GM19023 (cell line): ENCODE measurements around the gene AGTR1.
"Not testable (repeated sequence)": the region's sequence is repeated elsewhere in the genome, so short reads cannot be mapped to it uniquely, and the experiment has no call there.

Experiments used
- ATAC-seq: cut with Tn5 transposase; IDR thresholded peaks from one replicate; pipeline ENCODE4 v1.9.1; 2021; ENCODE audit warnings: mild to moderate bottlenecking, moderate library complexity; ENCODE audit not compliant: unreplicated experiment

AGTR1 gene

GRCh38 chr3:148757238-148758215 is 59.8 kb downstream of the AGTR1 start:
- no peak for ATAC-seq

GRCh38 chr3:148758303-148758884 is 60.7 kb downstream of the AGTR1 start:
- ATAC-seq, result no peak

GRCh38 chr3:148759430-148759829 is 61.7 kb downstream of the AGTR1 start:
- no peak for ATAC-seq

- ATAC-seq, result no peak
These were observed 65.5 kb downstream of the AGTR1 start for GRCh38 chr3:148763156-148763680.

- ATAC-seq, result no peak
These were observed 66.6 kb downstream of the AGTR1 start for GRCh38 chr3:148763986-148764935.

- ATAC-seq, result no peak
These were observed 74.7 kb downstream of the AGTR1 start for GRCh38 chr3:148772361-148772760.

GRCh38 chr3:148772835-148773234 is 75.1 kb downstream of the AGTR1 start:
- no peak for ATAC-seq

GRCh38 chr3:148773805-148774204 is 76.1 kb downstream of the AGTR1 start:
- no peak for ATAC-seq

GRCh38 chr3:148778926-148779325 is 81.2 kb downstream of the AGTR1 start:
- no peak for ATAC-seq

- not testable (repeated sequence) for ATAC-seq
These were observed 87.3 kb downstream of the AGTR1 start for GRCh38 chr3:148785026-148785425.

- not testable (repeated sequence) for ATAC-seq
These were observed 88.5 kb downstream of the AGTR1 start for GRCh38 chr3:148786159-148786558.

- ATAC-seq, result no peak
These were observed 91.4 kb downstream of the AGTR1 start for GRCh38 chr3:148789146-148789545.

- ATAC-seq, result no peak
These were observed 92.2 kb downstream of the AGTR1 start for GRCh38 chr3:148789906-148790305.

GRCh38 chr3:148790370-148790769 is 92.7 kb downstream of the AGTR1 start:
- no peak for ATAC-seq

- no peak for ATAC-seq
These were observed 93.4 kb downstream of the AGTR1 start for GRCh38 chr3:148790851-148791735.

- ATAC-seq, result no peak
These were observed 94.2 kb downstream of the AGTR1 start for GRCh38 chr3:148791920-148792319.

- ATAC-seq, result no peak
These were observed 94.8 kb downstream of the AGTR1 start for GRCh38 chr3:148792516-148792915.
